ENCODE results near the gene CYTH4.

The CYTH4 gene

GRCh38 chr22:37311761-37312312, 29.5 kb downstream of the CYTH4 start:
- DNase-seq (ENCODE audit: extremely low spot score), result no peak
- POLR2A ChIA-PET, result no interaction called here
- CTCF ChIA-PET, result interaction anchor here (0.6 kb wide), 1 partner anchor 121 kb away, joined by 3 read pairs; no protein-coding TSS in a partner anchor
- TF ChIP-seq SP1 (IDR thresholded peaks at IDR 0.05), result no peak

GRCh38 chr22:37312549-37313183, 30.4 kb downstream of the CYTH4 start:
- DNase-seq (ENCODE audit: extremely low spot score), result no peak
- ChIA-PET POLR2A (interaction anchor here (0.9 kb wide), 1 partner anchor 74 kb away, joined by 3 read pairs; no protein-coding TSS in a partner anchor), CTCF (no interaction called here)
- TF ChIP-seq LEF1 (IDR thresholded peaks at IDR 0.05; ENCODE audit: borderline replicate concordance), result no peak
- no peak for TF ChIP-seq NFRKB (IDR thresholded peaks at IDR 0.05)
- TF ChIP-seq SP1 (IDR thresholded peaks at IDR 0.05), result no peak
- no peak for TF ChIP-seq FOXK2 (IDR thresholded peaks at IDR 0.05)
- no peak for TF ChIP-seq CTBP1 (IDR thresholded peaks at IDR 0.05; ENCODE audit: borderline replicate concordance)
- TF ChIP-seq L3MBTL2 (conservative IDR thresholded peaks at IDR 0.05), result no peak
- no peak for TF ChIP-seq ZNF384 (IDR thresholded peaks at IDR 0.05)
- no peak for TF ChIP-seq SUZ12 (IDR thresholded peaks at IDR 0.05)
- no peak for TF ChIP-seq BHLHE40 (IDR thresholded peaks at IDR 0.05; ENCODE audit: borderline replicate concordance)
- TF ChIP-seq ARNT (IDR thresholded peaks at IDR 0.05), result no peak
- TF ChIP-seq HDGF (IDR thresholded peaks at IDR 0.05; ENCODE audit: borderline replicate concordance), result no peak
- TF ChIP-seq FOXA1 (IDR thresholded peaks at IDR 0.05), result no peak
- no peak for TF ChIP-seq PKNOX1 (IDR thresholded peaks at IDR 0.05)
- no peak for TF ChIP-seq ELF4 (IDR thresholded peaks at IDR 0.05)

GRCh38 chr22:37313376-37314314, 31.3 kb downstream of the CYTH4 start:
- no peak for DNase-seq (ENCODE audit: extremely low spot score)
- CTCF ChIA-PET, result interaction anchor here (5.2 kb wide), 1 partner anchor 143 kb away, joined by 46 read pairs; no protein-coding TSS in a partner anchor
- POLR2A ChIA-PET, result interaction anchor here (0.9 kb wide), 1 partner anchor 75 kb away, joined by 3 read pairs; no protein-coding TSS in a partner anchor
- TF ChIP-seq ZNF384 (IDR thresholded peaks at IDR 0.05), result no peak
- TF ChIP-seq BHLHE40 (IDR thresholded peaks at IDR 0.05; ENCODE audit: borderline replicate concordance), result no peak
- no peak for TF ChIP-seq L3MBTL2 (conservative IDR thresholded peaks at IDR 0.05)
- no peak for TF ChIP-seq SP1 (IDR thresholded peaks at IDR 0.05)

- DNase-seq (ENCODE audit: extremely low spot score), result no peak
- CTCF ChIA-PET, result interaction anchor here (0.6 to 5.2 kb wide), 2 partner anchors 54 to 143 kb away, joined by 3 to 46 read pairs; no protein-coding TSS in a partner anchor
- POLR2A ChIA-PET, result no interaction called here
- TF ChIP-seq PKNOX1 (IDR thresholded peaks at IDR 0.05) (no peak), BHLHE40 (IDR thresholded peaks at IDR 0.05; ENCODE audit: borderline replicate concordance) (no peak), NFRKB (IDR thresholded peaks at IDR 0.05) (no peak), LEF1 (IDR thresholded peaks at IDR 0.05; ENCODE audit: borderline replicate concordance) (no peak), ZNF384 (IDR thresholded peaks at IDR 0.05) (no peak), SUZ12 (IDR thresholded peaks at IDR 0.05) (no peak), FOXK2 (IDR thresholded peaks at IDR 0.05) (no peak), L3MBTL2 (conservative IDR thresholded peaks at IDR 0.05) (no peak)
Observed at GRCh38 chr22:37314315-37315074, 32.2 kb downstream of the CYTH4 start.

GRCh38 chr22:37316405-37316804, 34.1 kb downstream of the CYTH4 start:
- ChIA-PET CTCF (interaction anchor here (0.8 to 5.2 kb wide), 7 partner anchors 12 to 141 kb away, joined by 3 to 46 read pairs (median 4); no protein-coding TSS in a partner anchor), POLR2A (no interaction called here)
- no peak for DNase-seq (ENCODE audit: extremely low spot score)

More at GRCh38 chr22:37316405-37316804, 34.1 kb downstream of the CYTH4 start:
- TF ChIP-seq CTBP1 (IDR thresholded peaks at IDR 0.05; ENCODE audit: borderline replicate concordance) (no peak), SUZ12 (IDR thresholded peaks at IDR 0.05) (no peak), SP1 (IDR thresholded peaks at IDR 0.05) (no peak), TARDBP (IDR thresholded peaks at IDR 0.05) (no peak), ZNF384 (IDR thresholded peaks at IDR 0.05) (no peak), NFRKB (IDR thresholded peaks at IDR 0.05) (no peak), LEF1 (IDR thresholded peaks at IDR 0.05; ENCODE audit: borderline replicate concordance) (no peak), HDGF (IDR thresholded peaks at IDR 0.05; ENCODE audit: borderline replicate concordance) (no peak), L3MBTL2 (conservative IDR thresholded peaks at IDR 0.05) (no peak), FOXA1 (IDR thresholded peaks at IDR 0.05) (no peak), PKNOX1 (IDR thresholded peaks at IDR 0.05) (no peak)
